Heart left ventricle (tissue), 13 donors: ENCODE measurements around the gene CTSA.

Source experiments
- CTCF ChIP-seq, 12 donors: fragments of 200-600 bp; sonication (generic) in 4 of 12; IDR thresholded peaks; one replicate each; pipeline versions ENCODE4 v1.5.0 to v1.8.0; 2018 to 2022; ENCODE audit warnings: antibody characterized with exemption in 12 of 12, mild to moderate bottlenecking in 5 of 12
- POLR2A ChIP-seq, 2 donors: fragments of 450-650 bp; IDR thresholded peaks; one replicate each; pipeline ENCODE4 v1.6.1; 2017; ENCODE audit warnings: antibody characterized with exemption in 2 of 2, mild to moderate bottlenecking in 2 of 2, moderate library complexity in 2 of 2
- donor health status: ischemic (EF 13 %, LVEDD 7.1; RV severe dilation, severe dysfunction).
- donor health status: DM: no; HTN: yes; CAD: no.
- donor health status: DM: no; HTN: no; CAD: no.
- donor health status: ischemic (EF 25% LVEDD 6.9; RV normal size, moderate dysfunction).
- donor health status: ischemic (EF 25% LVEDD 5.7; RV mildly dilated, moderate dysfunction).
- donor health status: ischemic (EF 35%, LVEDD 5.7; RV mildly dilated, moderate dysfunction).
- donor health status: nonischemic (EF 11% LVEDD 7.7; RV severe dilation, severe dysfunction).
- donor health status: DM: yes; HTN: yes; CAD: no.
- donor health status: PGD.
- donor health status: ischemic (EF 29% LVEDD 5.4; RV normal size, mild dysfunction).
- donor health status: nonischemic (EF 23%, LVEDD 6.1; RV moderate dilation, normal function).

GRCh38 chr20:45851501-45851900 is 39.6 kb upstream of the CTSA start:
- TF ChIP-seq POLR2A (IDR thresholded peaks at IDR 0.05) (no peak), CTCF (IDR thresholded peaks at IDR 0.05) (no peak)
